H1 (cell line): ENCODE data around the gene LYPD4. TPM values are rescaled to one million over a fixed set of nuclear protein-coding genes. Genes with fewer than 3 reads are reported as not detected.

Source experiments
- CTCF ChIA-PET: fragments of 300-600 bp; sonication (Branson Sonifier 250); formaldehyde crosslinking; loops from one replicate; lab custom pipeline; 2021; ENCODE audit not compliant: partially characterized antibody; lab: Charles Lee
- POLR2A ChIA-PET: fragments of 300-600 bp; sonication (Branson Sonifier 250); formaldehyde crosslinking; loops from one replicate; lab custom pipeline; 2021; ENCODE audit warnings: inconsistent platforms; ENCODE audit not compliant: partially characterized antibody; lab: Charles Lee
- DNase-seq, 2 experiments: peaks; one replicate each; pipeline versions ENCODE4 v3.0.0 to v3.0.0-alpha.2; 2010 to 2022; ENCODE audit warnings: low spot score in 2 of 2, low read depth in 1 of 2, mixed read lengths in 1 of 2
- FAIRE-seq: peaks from 2 replicates; lab custom pipeline; 2011; peaks lifted over from hg19 to GRCh38; lab: Jason Lieb, UNC
- H2AFZ ChIP-seq: 2 replicates; pipeline ENCODE4 v1.8.1; 2012; ENCODE audit warnings: low read length, inconsistent platforms
- H2AK5ac ChIP-seq: 2 replicates; pipeline ENCODE4 v1.6.1; 2013; ENCODE audit warnings: low read depth, low read length
- H2BK120ac ChIP-seq: replicated peaks from 2 replicates; pipeline ENCODE3; 2013; ENCODE audit warnings: low read depth, low read length, inconsistent platforms
- H2BK12ac ChIP-seq: 2 replicates; pipeline ENCODE4 v1.6.1; 2013; ENCODE audit warnings: low read depth, low read length
- H2BK15ac ChIP-seq: 2 replicates; pipeline ENCODE4 v1.6.1; 2013; ENCODE audit warnings: low read length
- H2BK20ac ChIP-seq: 2 replicates; pipeline ENCODE4 v1.6.1; 2013; ENCODE audit warnings: low read length
- H2BK5ac ChIP-seq: 2 replicates; pipeline ENCODE4 v1.6.1; 2013; ENCODE audit warnings: low read depth, low read length
- H3K14ac ChIP-seq: 2 replicates; pipeline ENCODE4 v1.6.1; 2013; ENCODE audit warnings: inconsistent platforms; ENCODE audit not compliant: insufficient read length
- H3K18ac ChIP-seq: 2 replicates; pipeline ENCODE4 v1.6.1; 2013; ENCODE audit warnings: low read length; ENCODE audit errors: extremely low read depth
- H3K23ac ChIP-seq: 2 replicates; pipeline ENCODE4 v1.6.1; 2013; ENCODE audit warnings: inconsistent platforms; ENCODE audit not compliant: insufficient read length
- H3K23me2 ChIP-seq: 2 replicates; pipeline ENCODE4 v1.6.1; 2013; ENCODE audit warnings: low read depth, low read length
- H3K27ac ChIP-seq: 2 replicates; pipeline ENCODE4 v1.6.1; 2011; ENCODE audit warnings: low read depth, low read length, inconsistent platforms
- H3K27me3 ChIP-seq, 4 experiments: replicated peaks in 1 of 4; 1 replicate in 1 of 4; 2 replicates in 3 of 4; pipeline versions ENCODE4 v1.6.1 to v1.8.1; 2011 to 2013; ENCODE audit warnings: low read length in 3 of 4, mild to moderate bottlenecking in 3 of 4, inconsistent platforms in 2 of 4, mixed read lengths in 2 of 4, moderate library complexity in 1 of 4; ENCODE audit not compliant: control insufficient read depth in 3 of 4, insufficient read depth in 3 of 4; ENCODE audit errors: extremely low read depth in 1 of 4
- H3K36me3 ChIP-seq, 4 experiments: 2 replicates each; pipeline versions ENCODE4 v1.6.1 to v1.8.1; 2011 to 2013; ENCODE audit warnings: mild to moderate bottlenecking in 4 of 4, low read length in 3 of 4, moderate library complexity in 2 of 4, control low read depth in 1 of 4, inconsistent platforms in 1 of 4; ENCODE audit not compliant: insufficient read depth in 4 of 4, control insufficient read depth in 2 of 4
- H3K4ac ChIP-seq: replicated peaks from 2 replicates; pipeline ENCODE3; 2013; ENCODE audit warnings: low read length, low read depth, mixed read lengths, inconsistent platforms; ENCODE audit not compliant: insufficient read length
- H3K4me1 ChIP-seq, 4 experiments: replicated peaks in 1 of 4; 1 replicate in 1 of 4; 2 replicates in 3 of 4; pipeline versions ENCODE4 v1.6.1 to v1.8.1; 2011 to 2013; ENCODE audit warnings: low read length in 3 of 4, inconsistent platforms in 2 of 4, mixed read lengths in 1 of 4; ENCODE audit not compliant: insufficient read depth in 4 of 4, control insufficient read depth in 3 of 4
- H3K4me2 ChIP-seq, 2 experiments: 2 replicates each; pipeline versions ENCODE4 v1.6.1 to v1.8.1; 2011 to 2013; ENCODE audit warnings: low read depth in 2 of 2, low read length in 2 of 2, control low read depth in 1 of 2, inconsistent platforms in 1 of 2, mild to moderate bottlenecking in 1 of 2; ENCODE audit not compliant: insufficient read depth in 1 of 2
- H3K4me3 ChIP-seq, 4 experiments: fragments of 200-600, 300-600 bp in 1 of 4; sonication (generic), shearing (Covaris generic), sonication (Bioruptor Twin) in 1 of 4; 2 replicates each; pipeline versions ENCODE4 v1.5.1 to v1.8.1; 2011 to 2016; ENCODE audit warnings: low read length in 4 of 4, low read depth in 3 of 4, control low read depth in 2 of 4, inconsistent platforms in 2 of 4, mild to moderate bottlenecking in 2 of 4, mixed read lengths in 1 of 4, moderate library complexity in 1 of 4; ENCODE audit not compliant: insufficient read depth in 2 of 4; ENCODE audit errors: extremely low read depth in 1 of 4
- H3K56ac ChIP-seq: replicated peaks from 2 replicates; pipeline ENCODE3; 2013; ENCODE audit warnings: low read depth, mild to moderate bottlenecking, mixed read lengths, low read length, inconsistent platforms; ENCODE audit not compliant: insufficient read length
- H3K79me1 ChIP-seq: 2 replicates; pipeline ENCODE4 v1.6.1; 2013; ENCODE audit warnings: low read depth, low read length, control low read depth
- H3K79me2 ChIP-seq, 2 experiments: 2 replicates each; pipeline versions ENCODE4 v1.6.1 to v1.8.1; 2012 to 2013; ENCODE audit warnings: low read length in 2 of 2, mild to moderate bottlenecking in 2 of 2, inconsistent platforms in 1 of 2; ENCODE audit not compliant: insufficient read depth in 2 of 2, control insufficient read depth in 1 of 2
- H3K9ac ChIP-seq, 4 experiments: replicated peaks in 1 of 4; 1 replicate in 1 of 4; 2 replicates in 3 of 4; pipeline versions ENCODE4 v1.6.1 to v1.8.1; 2011 to 2013; ENCODE audit warnings: low read depth in 3 of 4, low read length in 3 of 4, control low read depth in 2 of 4, mild to moderate bottlenecking in 2 of 4, moderate library complexity in 2 of 4, inconsistent platforms in 1 of 4; ENCODE audit errors: extremely low read depth in 1 of 4
- H3K9me3 ChIP-seq, 2 experiments: 2 replicates each; pipeline versions ENCODE4 v1.6.1 to v1.8.1; 2012 to 2013; ENCODE audit warnings: mild to moderate bottlenecking in 2 of 2, moderate library complexity in 2 of 2, control low read depth in 1 of 2, inconsistent platforms in 1 of 2, low read depth in 1 of 2, low read length in 1 of 2, mixed read lengths in 1 of 2; ENCODE audit not compliant: insufficient read depth in 2 of 2
- H4K20me1 ChIP-seq, 2 experiments: replicated peaks in 1 of 2; 2 replicates each; pipeline versions ENCODE3 to v1.8.1; 2011 to 2013; ENCODE audit warnings: inconsistent platforms in 2 of 2, low read length in 2 of 2, mild to moderate bottlenecking in 1 of 2; ENCODE audit not compliant: insufficient read depth in 2 of 2, control insufficient read depth in 1 of 2
- H4K5ac ChIP-seq: 2 replicates; pipeline ENCODE4 v1.6.1; 2013; ENCODE audit warnings: low read length, low read depth, mixed read lengths, inconsistent platforms; ENCODE audit not compliant: insufficient read length
- H4K8ac ChIP-seq: 2 replicates; pipeline ENCODE4 v1.8.0; 2013; ENCODE audit warnings: mild to moderate bottlenecking, moderate library complexity, low read length, inconsistent platforms; ENCODE audit not compliant: insufficient read depth; ENCODE audit errors: extremely low read depth
- H4K91ac ChIP-seq: replicated peaks from 2 replicates; pipeline ENCODE3; 2013; ENCODE audit warnings: low read length, mixed read lengths, inconsistent platforms; ENCODE audit not compliant: insufficient read length
- ATF2 ChIP-seq: IDR thresholded peaks from 2 replicates; pipeline ENCODE4 v1.6.1; 2012; ENCODE audit warnings: low read length, inconsistent platforms
- CBX5 ChIP-seq: fragments of 300-800, 300-1000 bp; sonication (generic); IDR thresholded peaks from 2 replicates; pipeline ENCODE4 v1.7.1; 2016; ENCODE audit warnings: antibody characterized with exemption, low read length, low read depth
- EP300 ChIP-seq, 2 experiments: IDR thresholded peaks; 1 replicate in 1 of 2; 2 replicates in 1 of 2; pipeline ENCODE4 v1.6.1; 2011 to 2012; ENCODE audit warnings: low read depth in 2 of 2, low read length in 2 of 2, mild to moderate bottlenecking in 2 of 2, borderline replicate concordance in 1 of 2, inconsistent platforms in 1 of 2, moderate library complexity in 1 of 2
- FOSL1 ChIP-seq: IDR thresholded peaks from 2 replicates; pipeline ENCODE4 v1.6.1; 2011; ENCODE audit warnings: mild to moderate bottlenecking, low read depth, low read length, moderate library complexity; ENCODE audit not compliant: insufficient read depth
- RBBP5 ChIP-seq: IDR thresholded peaks from 2 replicates; pipeline ENCODE4 v1.7.1; 2012; ENCODE audit warnings: low read depth, mild to moderate bottlenecking, inconsistent platforms, low read length, moderate library complexity, borderline replicate concordance
- WGBS, 2 experiments: shearing (Covaris generic) in 1 of 2; methylation state at CpG; one replicate each; pipeline versions ENCODE4 v1.1.6 to v1.1.7; 2013 to 2015; ENCODE audit warnings: low lambda C conversion rate in 2 of 2, mixed read lengths in 2 of 2, inconsistent platforms in 1 of 2, low coverage in 1 of 2, missing lambda C conversion rate in 1 of 2; ENCODE audit not compliant: insufficient replicate concordance in 2 of 2, insufficient coverage in 1 of 2, insufficient read length in 1 of 2; ENCODE audit errors: extremely low coverage in 1 of 2, missing lambda C conversion rate in 1 of 2; 5-methylcytosine and 5-hydroxymethylcytosine counted together
- polyA plus RNA-seq, 7 experiments: library from polyadenylated mRNA; depleted of rRNA in 3 of 7; stranded (reverse) in 5 of 7; unstranded in 2 of 7; fragments of >200 nt in 5 of 7; fragments of 200-250 nt in 2 of 7; gene quantifications; 1 replicate in 5 of 7; 2 replicates in 1 of 7; 4 replicates in 1 of 7; pipeline versions ENCODE4 v1.2.1 to v1.2.3, GENCODE V29; 2011 to 2013; ENCODE audit warnings: missing spikeins in 2 of 7, mixed read lengths in 2 of 7
- total RNA-seq: library from RNA; stranded (reverse); fragmentation: NEBNext Ultra II Directional; extraction: Animal tissue kit (Norgen Biotek cat#: 25700); gene quantifications from 2 replicates; pipeline ENCODE4 v1.2.1, GENCODE V29; 2021

Gene LYPD4
- total and polyA plus RNA-seq, 2 of the 8 experiments (the other 6 are each of a cell fraction or from before 2014, with no cell fraction given) = 0.06 TPM; not detected in 1

DNA sequence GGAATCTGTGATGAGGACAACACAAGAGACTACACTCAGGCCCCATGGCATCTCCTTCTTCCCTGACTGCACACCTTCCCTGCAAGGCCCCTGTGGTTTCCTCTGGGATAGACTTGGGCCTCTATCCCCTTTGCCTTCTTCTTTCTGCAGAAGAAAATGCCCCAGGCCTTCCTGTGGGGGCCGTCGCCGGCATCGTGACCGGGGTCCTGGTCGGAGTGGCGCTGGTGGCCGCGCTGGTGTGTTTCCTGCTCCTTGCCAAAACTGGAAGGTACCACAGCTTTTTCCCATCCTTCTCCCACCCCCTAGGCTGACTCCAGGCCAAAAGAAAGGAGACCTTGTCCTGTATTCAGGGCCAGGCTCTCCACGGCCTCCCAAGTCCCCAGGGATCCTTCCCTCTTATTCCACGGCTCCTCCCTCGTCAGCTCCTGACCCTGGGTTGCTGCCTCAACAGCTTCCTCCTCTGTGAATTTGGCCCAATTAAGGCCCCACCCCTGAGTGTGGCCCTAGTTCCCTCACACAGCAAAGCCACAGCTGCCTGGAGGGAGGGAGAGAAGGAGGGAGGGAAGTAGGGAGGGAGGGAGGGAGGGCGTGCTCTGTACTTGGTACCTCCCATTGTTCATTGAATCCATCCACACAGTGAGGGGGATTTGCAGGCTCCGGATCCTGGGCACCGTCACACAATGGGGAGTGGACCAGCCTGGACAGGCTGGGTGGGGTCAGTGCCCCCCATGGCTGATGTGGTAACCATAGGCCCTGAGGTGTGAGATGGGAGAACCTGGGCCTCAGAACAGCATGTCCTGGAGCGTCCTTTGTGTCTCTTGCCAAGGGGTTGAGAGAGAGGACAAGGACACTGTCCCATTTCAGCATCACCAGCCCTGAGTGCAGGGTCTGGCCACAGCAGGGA is 35.6 kb downstream of the LYPD4 start:
- Histone ChIP-seq H3K18ac (no peak overlapping the region), H2AFZ (no peak overlapping the region), H3K4me3 (no peak overlapping the region), H3K9ac (no peak overlapping the region), H3K14ac (no peak overlapping the region), H3K79me1 (no peaks in the 10 kb centered on the region), H4K20me1 (no peaks in the 10 kb centered on the region), H2BK5ac (no peak overlapping the region), H4K91ac (no peak overlapping the region), H3K4ac (no peak overlapping the region), H4K8ac (no peak overlapping the region), H3K9me3 (peaks cover 72 to 82% of the 10 kb centered on the region in 2 experiments), H3K36me3 (no peaks in the 10 kb centered on the region), H3K4me1 (no peaks in the 10 kb centered on the region), H2BK12ac (no peak overlapping the region), H3K4me2 (no peak overlapping the region), H3K79me2 (no peaks in the 10 kb centered on the region), H4K5ac (no peak overlapping the region), H3K23ac (no peak overlapping the region), H2BK15ac (no peak overlapping the region), H2BK20ac (no peak overlapping the region), H2AK5ac (no peak overlapping the region), H3K27ac (no peak overlapping the region), H3K27me3 (no peaks in the 10 kb centered on the region), H3K56ac (no peak overlapping the region), H3K23me2 (no peaks in the 10 kb centered on the region), H2BK120ac (no peak overlapping the region)
- CTCF ChIA-PET = interaction anchor here (1.7 kb wide), 1 partner anchor 28 kb away, joined by 3 read pairs; no protein-coding TSS in a partner anchor
- no peak for FAIRE-seq
- DNase-seq = no peak
- WGBS, 2 experiments = 49% methylated on average over 3 of the region's 16 CpGs; no CpG with 5 or more reads in 1 of the 2 experiments
- POLR2A ChIA-PET = no interaction called here
- TF ChIP-seq ATF2 = no peak
- TF ChIP-seq RBBP5 = no peak
- TF ChIP-seq EP300 (IDR thresholded peaks at IDR 0.05; ENCODE audit: borderline replicate concordance in 1 of 2, low read depth in 2 of 2, low read length in 2 of 2) = no peak
- no peak for TF ChIP-seq CBX5
- no peak for TF ChIP-seq FOSL1
